HCT116 (cell line): ENCODE results near the gene STAC. TPM values are rescaled to one million over a fixed set of nuclear protein-coding genes. Genes with fewer than 3 reads are reported as not detected.

Experiments used
- ATAC-seq: fragments of 200-7000 bp; cut with Tn5 transposase; 2 replicates; pipeline ENCODE4 v1.9.1; 2020; ENCODE audit warnings: mild to moderate bottlenecking, moderate library complexity
- BruUV-seq: library from RNA; stranded (reverse); fragments of 400-500 nt; replicated peaks from 2 replicates; lab custom pipeline; 2021; lab: Mats Ljungman, UMichigan
- CTCF ChIA-PET: fragments of 300-600 bp; sonication (Branson Sonifier 250); formaldehyde crosslinking; loops from one replicate; lab custom pipeline; 2021; ENCODE audit warnings: antibody characterized with exemption; lab: Charles Lee
- POLR2A ChIA-PET: fragments of 300-600, 350-600 bp; sonication (Branson Sonifier 250); formaldehyde crosslinking; loops from one replicate; lab custom pipeline; 2021; ENCODE audit warnings: antibody characterized with exemption; lab: Charles Lee
- RAD21 ChIA-PET, 2 experiments: fragments of 300-600 bp; sonication (Branson Sonifier 250); formaldehyde crosslinking; loops; one replicate each; lab custom pipeline; 2023; ENCODE audit warnings: low total read pairs in 2 of 2; ENCODE audit not compliant: uncharacterized antibody in 2 of 2, unreplicated experiment in 2 of 2, low non-redundant PET in 1 of 2; lab: Charles Lee
- DNase-seq: peaks from one replicate; pipeline ENCODE4 v3.0.0-alpha.2; 2010; ENCODE audit warnings: low read depth, low spot score
- H2AFZ ChIP-seq: fragments of 200-600 bp; shearing (Covaris generic), sonication (generic); 2 replicates; pipeline ENCODE4 v1.6.1; 2017; ENCODE audit warnings: low read depth, mixed run types, mixed read lengths, antibody characterized with exemption, low read length; ENCODE audit not compliant: poor library complexity, severe bottlenecking
- H3K27ac ChIP-seq: 2 replicates; pipeline ENCODE4 v1.5.1; 2012; ENCODE audit warnings: low read depth, low read length
- H3K27me3 ChIP-seq: fragments of 200-600 bp; sonication (generic); 2 replicates; pipeline ENCODE4 v1.6.1; 2016; ENCODE audit warnings: mixed run types, low read length, mixed read lengths; ENCODE audit not compliant: insufficient read depth
- H3K36me3 ChIP-seq, 2 experiments: fragments of 200-500 bp in 1 of 2; fragments of 200-600 bp in 1 of 2; sonication (Bioruptor generic) in 1 of 2; sonication (generic) in 1 of 2; 2 replicates each; pipeline versions ENCODE4 v1.5.1 to v1.6.1; 2014 to 2016; ENCODE audit warnings: low read length in 2 of 2, inconsistent platforms in 1 of 2, mixed read lengths in 1 of 2, mixed run types in 1 of 2; ENCODE audit not compliant: insufficient read depth in 2 of 2, control insufficient read depth in 1 of 2
- H3K4me1 ChIP-seq, 2 experiments: fragments of 200-600 bp in 1 of 2; sonication (generic) in 1 of 2; 2 replicates each; pipeline versions ENCODE4 v1.5.1 to v1.6.1; 2012 to 2017; ENCODE audit warnings: low read length in 2 of 2, inconsistent platforms in 1 of 2, mild to moderate bottlenecking in 1 of 2, mixed read lengths in 1 of 2, mixed run types in 1 of 2, moderate library complexity in 1 of 2; ENCODE audit not compliant: insufficient read depth in 2 of 2, control insufficient read depth in 1 of 2
- H3K4me2 ChIP-seq: fragments of 200-600 bp; sonication (generic); 2 replicates; pipeline ENCODE4 v1.6.1; 2017; ENCODE audit warnings: mixed run types, low read length, mixed read lengths
- H3K4me3 ChIP-seq, 2 experiments: fragments of 200-600 bp in 1 of 2; sonication (generic) in 1 of 2; replicated peaks in 1 of 2; 2 replicates each; pipeline ENCODE4 v1.5.1; 2011 to 2016; ENCODE audit warnings: low read length in 2 of 2, control low read depth in 1 of 2, low read depth in 1 of 2, mild to moderate bottlenecking in 1 of 2, mixed read lengths in 1 of 2, mixed run types in 1 of 2
- H3K79me2 ChIP-seq: fragments of 200-600 bp; sonication (generic); 2 replicates; pipeline ENCODE4 v1.6.1; 2017; ENCODE audit warnings: mild to moderate bottlenecking, mixed run types, low read length, moderate library complexity, mixed read lengths; ENCODE audit not compliant: insufficient read depth
- H3K9ac ChIP-seq: fragments of 200-600 bp; sonication (generic); 2 replicates; pipeline ENCODE4 v1.6.1; 2016; ENCODE audit warnings: low read length, mixed read lengths
- H3K9me2 ChIP-seq: fragments of 200-600 bp; sonication (generic), shearing (Covaris generic); 2 replicates; pipeline ENCODE4 v1.6.1; 2017; ENCODE audit warnings: mixed run types, mild to moderate bottlenecking, moderate library complexity; ENCODE audit not compliant: insufficient read depth
- H3K9me3 ChIP-seq, 2 experiments: fragments of 200-500 bp in 1 of 2; fragments of 200-600 bp in 1 of 2; sonication (Bioruptor generic) in 1 of 2; sonication (generic) in 1 of 2; 2 replicates each; pipeline ENCODE4 v1.6.1; 2014 to 2017; ENCODE audit warnings: low read length in 2 of 2, mixed read lengths in 2 of 2, inconsistent platforms in 1 of 2, low read depth in 1 of 2, mild to moderate bottlenecking in 1 of 2, mixed run types in 1 of 2, moderate library complexity in 1 of 2; ENCODE audit not compliant: control insufficient read depth in 1 of 2, insufficient read depth in 1 of 2
- H4K20me1 ChIP-seq: fragments of 200-600 bp; sonication (generic), shearing (Covaris generic); 2 replicates; pipeline ENCODE4 v1.6.1; 2017; ENCODE audit warnings: mixed run types, mild to moderate bottlenecking, moderate library complexity; ENCODE audit not compliant: insufficient read depth
- CBX3 ChIP-seq: IDR thresholded peaks from 2 replicates; pipeline ENCODE4 v1.6.1; 2012; ENCODE audit warnings: low read depth
- EZH2phosphoT487 ChIP-seq: fragments of 200-600 bp; IDR thresholded peaks from 2 replicates; pipeline ENCODE4 v1.6.1; 2018; ENCODE audit warnings: antibody characterized with exemption, borderline replicate concordance
- FOSL1 ChIP-seq: IDR thresholded peaks from 2 replicates; pipeline ENCODE4 v1.6.1; 2012; ENCODE audit warnings: low read depth
- JUND ChIP-seq: IDR thresholded peaks from 2 replicates; pipeline ENCODE4 v1.6.1; 2012
- POLR2A ChIP-seq: IDR thresholded peaks from 2 replicates; pipeline ENCODE4 v1.7.0; 2011; ENCODE audit warnings: borderline replicate concordance; ENCODE audit not compliant: insufficient read depth, insufficient read length; ENCODE audit errors: extremely low read depth
- RAD21 ChIP-seq: IDR thresholded peaks from 2 replicates; pipeline ENCODE4 v1.6.1; 2012; ENCODE audit warnings: low read depth, mild to moderate bottlenecking
- SIN3A ChIP-seq: IDR thresholded peaks from 2 replicates; pipeline ENCODE4 v1.6.1; 2012; ENCODE audit warnings: low read depth
- TCF7L2 ChIP-seq: IDR thresholded peaks from 2 replicates; pipeline ENCODE4 v1.7.0; 2011; ENCODE audit warnings: borderline replicate concordance, inconsistent platforms; ENCODE audit not compliant: insufficient read depth, insufficient read length; ENCODE audit errors: extremely low read depth
- YY1 ChIP-seq: IDR thresholded peaks from 2 replicates; pipeline ENCODE4 v1.6.1; 2011; ENCODE audit warnings: low read length, low read depth, moderate library complexity, mild to moderate bottlenecking; ENCODE audit not compliant: insufficient replicate concordance; ENCODE audit errors: extremely low read depth
- ZNF274 ChIP-seq: fragments of 200-500 bp; sonication (Bioruptor generic); IDR thresholded peaks from 2 replicates; pipeline ENCODE4 v1.6.1; 2014; ENCODE audit warnings: mild to moderate bottlenecking, low read depth, low read length, inconsistent platforms
- intact Hi-C: fragments of 100-400 bp; cut with micrococcal nuclease; formaldehyde crosslinking; loops from 2 replicates; pipeline ENCODE4 v1.10.0; 2022
- total RNA-seq: library from RNA; stranded (reverse); gene quantifications from one replicate; pipeline ENCODE4 v1.2.1, GENCODE V29; 2021; ENCODE audit not compliant: unreplicated experiment
- TF ChIP-seq, protein P1 (sequence below): IDR thresholded peaks from 2 replicates; pipeline ENCODE4 v1.6.1; 2012; ENCODE audit warnings: low read depth
- TF ChIP-seq, protein P2 (sequence below): IDR thresholded peaks from 2 replicates; pipeline ENCODE4 v1.6.1; 2012

Gene STAC
- total RNA-seq, 1 experiment from 2014 or later, result not detected

DNA sequence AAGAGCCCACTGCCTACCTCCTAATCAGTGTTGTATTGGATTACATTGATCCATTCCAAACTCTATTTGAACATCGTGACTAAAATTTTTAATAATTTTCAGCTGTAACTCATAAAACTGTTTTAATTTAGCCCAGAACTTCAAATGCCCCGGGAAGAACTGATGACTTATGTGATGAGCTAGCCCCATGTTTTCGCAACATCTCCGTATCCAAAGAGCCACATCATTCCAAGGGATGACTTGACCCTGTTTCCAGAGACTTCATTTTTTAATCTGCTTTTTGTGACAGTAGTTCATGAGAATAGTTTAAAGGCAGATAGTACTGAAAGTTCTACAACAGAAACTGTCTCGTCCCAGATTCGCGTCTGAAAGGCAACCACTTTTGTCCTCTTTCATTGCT lies 97.4 kb downstream of the STAC start:
- ATAC-seq, result no peak
- no peak for DNase-seq
- Histone ChIP-seq H3K79me2 (no peaks in the 10 kb centered on the region), H3K4me1 (no peaks in the 10 kb centered on the region), H3K36me3 (no peaks in the 10 kb centered on the region), H3K9ac (no peak overlapping the region), H3K9me2 (no peaks in the 10 kb centered on the region), H3K27me3 (no peaks in the 10 kb centered on the region), H3K4me2 (no peak overlapping the region), H2AFZ (no peak overlapping the region), H4K20me1 (no peaks in the 10 kb centered on the region), H3K9me3 (no peaks in the 10 kb centered on the region), H3K4me3 (no peak overlapping the region), H3K27ac (no peak overlapping the region)
- TF ChIP-seq YY1 (no peak), EZH2phosphoT487 (no peak), FOSL1 (no peak), SIN3A (no peak), POLR2A (no peak), RAD21 (no peak), TCF7L2 (no peak), JUND (no peak), ZNF274 (no peak), CBX3 (no peak)
- TF ChIP-seq, protein P1, sequence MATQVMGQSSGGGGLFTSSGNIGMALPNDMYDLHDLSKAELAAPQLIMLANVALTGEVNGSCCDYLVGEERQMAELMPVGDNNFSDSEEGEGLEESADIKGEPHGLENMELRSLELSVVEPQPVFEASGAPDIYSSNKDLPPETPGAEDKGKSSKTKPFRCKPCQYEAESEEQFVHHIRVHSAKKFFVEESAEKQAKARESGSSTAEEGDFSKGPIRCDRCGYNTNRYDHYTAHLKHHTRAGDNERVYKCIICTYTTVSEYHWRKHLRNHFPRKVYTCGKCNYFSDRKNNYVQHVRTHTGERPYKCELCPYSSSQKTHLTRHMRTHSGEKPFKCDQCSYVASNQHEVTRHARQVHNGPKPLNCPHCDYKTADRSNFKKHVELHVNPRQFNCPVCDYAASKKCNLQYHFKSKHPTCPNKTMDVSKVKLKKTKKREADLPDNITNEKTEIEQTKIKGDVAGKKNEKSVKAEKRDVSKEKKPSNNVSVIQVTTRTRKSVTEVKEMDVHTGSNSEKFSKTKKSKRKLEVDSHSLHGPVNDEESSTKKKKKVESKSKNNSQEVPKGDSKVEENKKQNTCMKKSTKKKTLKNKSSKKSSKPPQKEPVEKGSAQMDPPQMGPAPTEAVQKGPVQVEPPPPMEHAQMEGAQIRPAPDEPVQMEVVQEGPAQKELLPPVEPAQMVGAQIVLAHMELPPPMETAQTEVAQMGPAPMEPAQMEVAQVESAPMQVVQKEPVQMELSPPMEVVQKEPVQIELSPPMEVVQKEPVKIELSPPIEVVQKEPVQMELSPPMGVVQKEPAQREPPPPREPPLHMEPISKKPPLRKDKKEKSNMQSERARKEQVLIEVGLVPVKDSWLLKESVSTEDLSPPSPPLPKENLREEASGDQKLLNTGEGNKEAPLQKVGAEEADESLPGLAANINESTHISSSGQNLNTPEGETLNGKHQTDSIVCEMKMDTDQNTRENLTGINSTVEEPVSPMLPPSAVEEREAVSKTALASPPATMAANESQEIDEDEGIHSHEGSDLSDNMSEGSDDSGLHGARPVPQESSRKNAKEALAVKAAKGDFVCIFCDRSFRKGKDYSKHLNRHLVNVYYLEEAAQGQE, result no peak
- TF ChIP-seq, protein P2, sequence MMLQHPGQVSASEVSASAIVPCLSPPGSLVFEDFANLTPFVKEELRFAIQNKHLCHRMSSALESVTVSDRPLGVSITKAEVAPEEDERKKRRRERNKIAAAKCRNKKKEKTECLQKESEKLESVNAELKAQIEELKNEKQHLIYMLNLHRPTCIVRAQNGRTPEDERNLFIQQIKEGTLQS, result no peak
- POLR2A ChIA-PET, result no interaction called here
- no TSS peak for BruUV-seq
- RAD21 ChIA-PET, result no interaction called here
- intact Hi-C loops, result no loop called here
- CTCF ChIA-PET, result no interaction called here
